Measurements from ENCODE around the gene UBAC2.
A peak's percentile ranks its signal among the peaks of the same experiment; 100 is the strongest.

UBAC2 gene

DNA sequence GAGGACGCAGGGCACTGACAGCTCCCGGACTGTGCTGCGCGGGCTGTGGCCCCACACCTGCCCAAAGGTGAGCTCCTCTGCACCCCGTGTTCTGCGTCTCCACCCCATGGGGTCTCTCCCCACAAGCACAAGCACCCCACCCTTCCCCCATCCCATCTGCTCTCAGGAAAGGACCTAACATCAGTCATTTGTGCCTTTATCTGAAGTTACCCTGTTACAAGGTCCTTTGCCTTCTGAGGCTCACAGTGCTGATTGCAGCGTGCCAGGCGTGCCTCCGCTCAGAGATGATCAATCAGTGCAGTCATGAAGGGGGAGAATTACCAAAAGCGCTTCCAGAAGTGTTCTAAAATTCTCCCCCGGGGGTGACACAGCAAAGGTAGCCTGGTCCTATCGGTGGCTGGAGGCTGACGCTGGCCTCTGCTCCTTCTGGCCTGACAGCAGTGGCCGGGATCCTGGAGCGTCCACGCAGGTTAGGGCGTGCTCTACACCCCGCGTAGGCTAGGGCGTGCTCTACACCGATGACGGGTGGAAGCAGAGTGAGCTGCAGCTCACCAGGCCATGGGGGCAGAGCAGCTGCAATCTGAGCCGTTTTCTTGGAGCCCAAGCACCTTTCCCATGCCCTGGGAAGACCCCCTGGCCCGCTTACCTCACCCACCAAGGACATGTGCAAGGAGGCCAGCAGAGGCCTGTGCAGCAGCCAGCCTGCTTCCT, 215.9 kb downstream of the UBAC2 start:
- no peak for DNase-seq (ENCODE audit: low spot score)

DNA sequence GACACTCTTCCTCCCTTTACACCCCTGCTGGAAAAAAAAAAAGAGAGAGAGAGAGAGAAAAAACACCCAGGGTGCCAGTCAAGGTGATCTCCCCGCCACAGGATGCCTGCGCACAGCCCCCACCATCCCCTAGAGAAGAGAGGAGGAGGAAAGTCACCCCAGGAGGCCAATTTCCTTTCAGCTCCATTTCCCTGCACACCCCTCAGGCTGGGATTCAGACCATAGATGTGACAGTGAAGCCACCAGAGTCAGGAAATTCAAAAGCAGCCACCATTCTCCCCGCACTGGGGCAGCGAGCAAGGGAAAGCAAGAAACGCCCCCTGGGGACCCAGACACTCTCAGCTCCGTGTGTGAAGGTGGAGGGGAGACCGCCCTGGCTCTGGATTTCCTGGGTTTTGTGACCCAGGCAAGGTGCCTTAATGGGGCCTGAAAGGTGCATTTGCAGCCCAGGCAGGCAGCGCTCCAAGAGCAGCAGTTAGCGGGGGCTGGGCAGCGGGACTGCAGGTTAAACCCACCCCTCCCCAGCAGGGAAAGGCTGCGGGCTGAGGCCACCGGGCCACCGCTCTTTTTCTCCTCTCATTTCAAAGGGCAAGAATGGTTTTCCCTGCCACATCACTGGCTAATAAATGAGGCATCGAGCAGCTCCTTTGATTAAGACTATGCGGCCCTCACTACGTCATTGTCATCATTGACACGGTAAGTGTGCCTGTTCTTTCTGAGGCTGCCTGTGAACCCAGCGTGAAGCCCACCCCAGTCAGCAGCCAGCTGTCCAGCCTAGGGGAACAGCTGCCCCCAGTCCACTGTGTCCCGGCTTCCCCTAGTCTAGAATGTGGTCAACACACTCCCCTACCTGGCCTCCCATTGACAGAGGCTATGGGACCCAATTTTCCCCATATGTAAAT, 216.8 kb downstream of the UBAC2 start:
- no peak for DNase-seq (ENCODE audit: low spot score)

DNA sequence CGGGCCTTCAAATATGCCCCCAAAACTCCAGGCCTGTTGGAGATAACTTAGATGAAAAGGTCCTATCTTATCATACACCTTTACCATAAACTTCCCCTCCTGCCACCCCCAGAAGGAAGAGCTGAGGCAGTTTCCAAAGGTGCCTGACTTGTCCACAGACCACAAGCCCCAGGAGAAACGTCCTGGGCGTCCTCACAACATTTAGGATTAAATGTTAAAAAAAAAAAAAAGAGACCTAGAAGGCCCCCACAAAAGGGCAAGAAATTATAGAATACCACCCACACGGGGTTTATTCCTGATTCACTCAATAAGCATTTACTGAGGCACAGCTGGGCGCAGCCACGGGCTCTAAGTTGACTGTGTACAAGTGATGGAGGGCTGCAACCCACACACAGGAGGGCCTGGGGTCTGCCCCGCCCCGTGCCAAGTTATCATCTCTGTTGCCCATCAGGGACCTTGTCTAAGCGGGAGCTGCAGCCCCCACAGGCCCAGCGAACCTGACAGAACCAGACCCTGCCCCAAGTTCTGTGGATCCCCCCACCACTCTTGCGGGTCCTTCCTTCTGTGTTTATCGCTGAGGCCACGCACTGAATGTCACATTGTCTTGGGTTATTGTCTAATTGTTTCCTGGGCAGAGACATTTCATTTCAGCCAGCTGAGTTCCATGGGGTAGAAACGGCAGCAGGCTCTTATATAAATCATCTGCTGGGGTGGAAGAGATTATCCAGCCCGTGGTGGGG, 217.6 kb downstream of the UBAC2 start:
- DNase-seq (ENCODE audit: low spot score) = no peak

- no peak for DNase-seq (ENCODE audit: low spot score)
Observed at GRCh38 chr13:99418843-99419140, 218.1 kb downstream of the UBAC2 start.

GRCh38 chr13:99419591-99420243, 219.1 kb downstream of the UBAC2 start:
- DNase-seq (ENCODE audit: low spot score) = no peak

DNA sequence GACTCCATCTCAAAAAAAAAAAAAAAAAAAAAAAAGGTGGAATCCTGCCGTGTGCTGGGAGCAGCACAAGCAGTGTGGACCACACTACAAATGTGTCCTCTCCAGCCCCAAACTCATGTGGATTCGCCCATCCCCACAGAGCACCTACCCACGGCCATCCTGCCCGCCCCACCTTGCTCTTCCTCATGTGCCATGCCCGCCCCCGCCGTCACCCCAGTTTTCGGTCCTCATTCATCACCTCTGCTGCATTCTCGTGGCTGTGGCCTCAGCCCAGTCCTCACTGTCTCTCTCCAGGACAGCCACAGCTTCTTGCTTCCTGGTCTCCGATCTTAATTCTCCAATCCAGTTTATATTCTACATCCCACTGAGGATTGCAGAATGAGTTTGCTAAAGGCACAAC, 220.6 kb downstream of the UBAC2 start:
- no peak for DNase-seq (ENCODE audit: low spot score)

DNA sequence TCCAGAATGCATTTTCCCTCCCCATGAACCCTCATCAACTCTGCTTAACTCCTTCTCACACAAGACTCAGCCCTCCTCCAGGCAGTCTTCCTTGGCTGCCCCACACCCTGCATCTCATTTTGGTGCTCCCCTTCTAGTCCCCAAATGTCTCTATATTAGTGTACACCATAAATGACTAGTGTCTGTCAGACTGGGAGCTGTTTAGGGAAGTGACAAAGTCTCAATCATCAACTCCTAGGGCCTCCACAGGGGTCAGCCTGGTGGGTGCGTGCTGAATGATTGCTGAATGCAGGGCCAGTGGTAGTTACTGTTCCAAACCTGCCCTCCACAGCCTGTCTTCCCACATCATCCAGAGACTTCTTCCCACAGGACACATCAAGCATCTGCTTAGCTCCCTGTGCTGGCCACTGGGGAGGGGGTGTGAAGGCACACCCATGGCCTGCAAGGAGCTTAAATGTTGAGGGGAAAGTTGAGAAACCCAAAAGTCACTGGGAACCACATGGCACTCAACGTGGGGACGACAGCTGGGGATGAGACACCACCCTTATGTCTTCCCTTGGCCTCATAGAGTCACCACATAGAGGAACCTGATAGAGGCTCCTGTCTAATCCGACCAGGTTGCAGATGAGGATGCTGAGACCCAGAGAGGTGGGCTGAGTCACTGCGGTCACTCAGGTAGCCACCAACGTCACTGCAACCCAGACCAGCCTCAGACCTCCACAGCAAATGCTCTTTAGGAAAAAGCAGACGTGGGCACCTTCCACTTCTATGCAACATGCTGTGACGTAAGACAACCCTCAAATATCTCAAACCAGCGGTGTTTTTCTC, 221.3 kb downstream of the UBAC2 start:
- no peak for DNase-seq (ENCODE audit: low spot score)

GRCh38 chr13:99422586-99423220, 222.0 kb downstream of the UBAC2 start:
- no peak for DNase-seq (ENCODE audit: low spot score)

- DNase-seq (ENCODE audit: low spot score) = no peak
Observed at GRCh38 chr13:99425485-99426341, 225.1 kb downstream of the UBAC2 start.

- DNase-seq (ENCODE audit: low spot score) = no peak
Observed at GRCh38 chr13:99426426-99426825, 225.8 kb downstream of the UBAC2 start.

DNA sequence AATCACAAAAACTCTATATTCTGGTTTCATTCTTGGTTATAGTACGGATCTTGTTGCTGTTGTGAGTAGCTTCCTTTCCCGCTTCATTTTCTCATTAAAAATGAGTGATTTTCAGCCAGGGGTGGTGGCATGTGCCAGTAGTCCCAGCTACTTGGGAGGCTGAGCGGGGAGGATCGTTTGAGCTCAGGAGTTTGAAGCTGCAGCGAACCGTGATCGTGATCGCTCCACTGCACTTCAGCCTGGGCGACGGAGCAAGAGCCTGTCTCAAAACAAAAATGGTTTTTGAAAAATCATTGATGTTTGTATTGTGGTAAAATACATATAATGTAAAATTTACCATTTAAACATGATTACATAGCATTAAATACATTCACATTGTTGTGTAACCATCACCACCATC, 229.0 kb downstream of the UBAC2 start:
- no peak for DNase-seq (ENCODE audit: low spot score)

GRCh38 chr13:99431927-99432608, 231.4 kb downstream of the UBAC2 start:
- DNase-seq (ENCODE audit: low spot score) = no peak

- peak; percentile 39 for DNase-seq (ENCODE audit: low spot score)
Observed at GRCh38 chr13:99432609-99433542, 232.2 kb downstream of the UBAC2 start.

DNA sequence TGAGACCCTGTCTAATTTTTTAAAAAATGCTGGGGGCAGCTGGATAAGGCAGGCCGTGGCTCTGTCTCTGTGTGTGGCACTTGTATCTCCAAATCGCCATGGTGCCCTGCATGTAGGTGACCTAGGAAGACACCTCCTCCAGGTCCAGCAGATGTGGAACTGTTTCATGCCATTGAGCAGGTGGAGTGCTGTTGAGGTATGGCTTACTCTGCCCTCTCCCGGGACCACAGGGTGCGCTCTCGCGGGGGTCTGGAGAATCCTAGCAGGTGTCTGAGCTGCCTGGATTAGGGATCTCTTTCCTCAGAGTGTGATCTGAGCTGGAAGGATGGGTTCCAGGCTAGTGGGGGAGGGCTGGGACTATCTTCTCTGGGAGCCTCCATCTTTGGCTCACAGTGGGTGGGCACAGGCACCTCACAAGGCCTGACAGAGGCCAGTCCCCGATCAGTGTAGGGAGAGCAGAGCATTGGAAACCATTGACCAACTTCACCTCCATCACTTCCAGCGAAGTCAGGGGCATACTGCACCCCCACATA, 233.0 kb downstream of the UBAC2 start:
- no peak for DNase-seq (ENCODE audit: low spot score)

DNA sequence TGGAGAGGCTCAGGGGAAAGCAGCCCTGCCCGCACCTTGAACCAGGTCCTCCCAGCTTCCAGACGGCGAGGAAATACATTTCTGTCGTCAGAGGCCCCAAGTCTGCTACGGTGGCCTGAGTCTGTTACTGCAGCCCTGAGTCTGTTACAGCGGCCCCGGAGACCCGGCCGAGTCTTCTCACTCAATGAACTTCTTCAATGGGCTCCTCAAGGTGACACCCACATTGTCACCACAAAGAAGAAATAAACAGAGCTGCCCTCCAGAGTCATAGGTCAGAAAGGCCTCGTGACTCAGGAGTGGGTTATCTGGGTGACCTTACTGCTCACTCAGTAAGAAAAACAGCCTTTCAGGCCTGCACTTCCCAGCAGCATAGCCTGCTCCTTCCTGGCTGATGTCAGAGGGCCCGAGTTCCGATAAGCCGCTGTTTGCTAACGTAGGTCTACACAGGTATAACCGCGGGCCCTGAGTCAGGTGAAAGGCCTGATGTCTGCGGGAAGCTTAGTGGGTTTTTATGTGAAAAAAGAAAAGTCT, 233.7 kb downstream of the UBAC2 start:
- no peak for DNase-seq (ENCODE audit: low spot score)

DNA sequence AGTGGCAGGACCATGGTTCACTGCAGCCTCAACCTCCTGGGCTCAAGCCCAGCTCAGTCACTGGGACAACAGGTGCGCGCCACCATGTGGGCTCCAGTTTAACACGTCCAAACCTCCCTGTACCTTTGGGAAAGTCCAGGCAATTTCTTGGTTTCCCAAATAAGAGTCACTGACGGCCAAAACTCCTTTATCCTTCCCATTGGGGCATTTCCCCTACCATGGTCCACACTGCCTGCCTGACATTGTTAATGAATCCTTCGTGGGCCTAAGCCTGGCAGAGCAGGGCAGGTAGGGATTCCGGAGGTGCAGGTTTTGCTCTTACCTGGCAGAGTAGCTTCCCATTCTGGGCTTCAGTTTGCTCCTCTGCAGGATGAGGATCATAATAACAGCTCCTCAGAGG, 234.5 kb downstream of the UBAC2 start:
- no peak for DNase-seq (ENCODE audit: low spot score)

DNA sequence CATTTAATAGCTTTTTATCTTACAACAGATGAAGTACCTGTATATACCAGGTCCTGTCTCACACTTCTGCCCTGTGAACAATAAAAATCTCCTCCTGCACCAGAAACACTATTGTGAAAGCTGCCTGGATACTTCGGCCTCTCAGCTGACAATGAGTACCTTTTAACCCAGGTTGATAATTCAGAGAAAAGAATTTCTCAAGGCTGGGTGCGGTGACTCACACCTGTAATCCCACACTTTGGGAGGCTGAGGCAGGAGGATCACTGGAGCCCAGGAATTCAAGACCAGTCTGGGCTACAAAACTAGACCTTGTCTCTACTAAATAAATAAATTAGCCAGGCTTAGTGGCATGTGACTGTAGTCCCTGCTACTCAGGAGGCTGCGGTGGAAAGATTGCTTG, 235.3 kb downstream of the UBAC2 start:
- DNase-seq (ENCODE audit: low spot score) = no peak
